Heart right ventricle (tissue), 16 donors: ENCODE measurements around the gene SPIN2A. TPM values are rescaled to one million over a fixed set of nuclear protein-coding genes. Genes with fewer than 3 reads are reported as not detected.
"Not testable (repeated sequence)": the region's sequence is repeated elsewhere in the genome, so short reads cannot be mapped to it uniquely, and the experiment has no call there.

Experiments
- ATAC-seq, 8 donors: fragments of 200-7000 bp; cut with Tn5 transposase; one replicate each; pipeline ENCODE4 v1.9.1; 2020; ENCODE audit warnings: mild to moderate bottlenecking in 8 of 8, moderate library complexity in 8 of 8, moderate number of reproducible peaks in 1 of 8
- DNase-seq, 2 donors: peaks; one replicate each; pipeline ENCODE4 v3.0.0-alpha.2; 2020
- H3K27ac ChIP-seq, 10 donors: fragments of 200-600 bp; sonication (generic) in 2 of 10; one replicate each; pipeline versions ENCODE4 v1.5.0 to v1.8.0; 2020 to 2022; ENCODE audit warnings: mild to moderate bottlenecking in 3 of 10
- H3K27me3 ChIP-seq, 7 donors: fragments of 200-600 bp; one replicate each; pipeline ENCODE4 v1.8.0; 2021 to 2022; ENCODE audit warnings: mild to moderate bottlenecking in 2 of 7
- H3K36me3 ChIP-seq, 9 donors: fragments of 200-600 bp; sonication (generic) in 1 of 9; one replicate each; pipeline versions ENCODE4 v1.5.0 to v1.8.0; 2020 to 2022; ENCODE audit warnings: mild to moderate bottlenecking in 2 of 9
- H3K4me1 ChIP-seq, 9 donors: fragments of 200-600 bp; sonication (generic) in 1 of 9; one replicate each; pipeline versions ENCODE4 v1.5.0 to v1.8.0; 2020 to 2022; ENCODE audit warnings: mild to moderate bottlenecking in 4 of 9
- H3K4me3 ChIP-seq, 10 donors: fragments of 200-600 bp; sonication (generic) in 2 of 10; one replicate each; pipeline versions ENCODE4 v1.5.0 to v1.8.0; 2020 to 2022; ENCODE audit warnings: mild to moderate bottlenecking in 7 of 10, moderate library complexity in 2 of 10
- H3K9me3 ChIP-seq, 11 donors: fragments of 200-600 bp in 10 of 11; sonication (generic) in 2 of 11; one replicate each; pipeline versions ENCODE4 v1.5.0 to v1.8.0; 2013 to 2022; ENCODE audit warnings: mild to moderate bottlenecking in 2 of 11, control low read depth in 1 of 11, moderate library complexity in 1 of 11
- CTCF ChIP-seq, 9 donors: fragments of 200-600 bp; sonication (generic) in 2 of 9; IDR thresholded peaks; one replicate each; pipeline versions ENCODE4 v1.5.0 to v1.8.0; 2021 to 2022; ENCODE audit warnings: antibody characterized with exemption in 9 of 9, mild to moderate bottlenecking in 5 of 9, moderate library complexity in 1 of 9
- WGBS, 2 donors: extraction: QIAGEN DNeasy Blood & Tissue Kit; methylation state at CpG; one replicate each; pipeline ENCODE4 v1.1.7; 2013; ENCODE audit warnings: inconsistent platforms in 1 of 2; 5-methylcytosine and 5-hydroxymethylcytosine counted together
- intact Hi-C, 10 donors: fragments of 100-400 bp; cut with DNase I; formaldehyde crosslinking; loops; one replicate each; pipeline versions ENCODE4 v1.11.1 to v1.14.2; 2022
- polyA plus RNA-seq, 2 donors: library from polyadenylated mRNA; stranded (reverse); fragments of 200-250 nt; gene quantifications; one replicate each; pipeline ENCODE4 v1.2.3, GENCODE V29; 2013
- total RNA-seq, 10 donors: library from RNA; stranded (reverse); fragmentation: NEBNext Ultra II Directional in 3 of 10; extraction: Animal tissue kit (Norgen Biotek cat#: 25700) in 3 of 10; gene quantifications; one replicate each; pipeline versions ENCODE4 v1.2.1 to v1.2.4, GENCODE V29; 2021 to 2023
- donor health status: Arrhythmogenic right ventricular cardiomyopathy.
- donor health status: ischemic (EF 13 %, LVEDD 7.1; RV severe dilation, severe dysfunction).
- donor health status: healthy with polysubstance abuse.
- donor health status: DM: no; HTN: yes; CAD: no.
- donor health status: DM: no; HTN: no; CAD: no.
- donor health status: ischemic (EF 25% LVEDD 6.9; RV normal size, moderate dysfunction).
- donor health status: ischemic (EF 25% LVEDD 5.7; RV mildly dilated, moderate dysfunction).
- donor health status: healthy.
- donor health status: DM: yes; HTN: yes; CAD: no.
- donor health status: Ischemic cardiomyopathy.
- donor health status: ischemic (EF 35%, LVEDD 5.7; RV mildly dilated, moderate dysfunction).
- donor health status: nonischemic (EF 11% LVEDD 7.7; RV severe dilation, severe dysfunction).
- donor health status: DM: yes; HTN: yes; CAD: no.
- donor health status: PGD.
- donor health status: ischemic (EF 29% LVEDD 5.4; RV normal size, mild dysfunction).
- donor health status: nonischemic (EF 23%, LVEDD 6.1; RV moderate dilation, normal function).

The SPIN2A gene
- total and polyA plus RNA-seq, 12 donors = 0.13 to 0.66 (median 0.30) TPM; not detected in 1

DNA sequence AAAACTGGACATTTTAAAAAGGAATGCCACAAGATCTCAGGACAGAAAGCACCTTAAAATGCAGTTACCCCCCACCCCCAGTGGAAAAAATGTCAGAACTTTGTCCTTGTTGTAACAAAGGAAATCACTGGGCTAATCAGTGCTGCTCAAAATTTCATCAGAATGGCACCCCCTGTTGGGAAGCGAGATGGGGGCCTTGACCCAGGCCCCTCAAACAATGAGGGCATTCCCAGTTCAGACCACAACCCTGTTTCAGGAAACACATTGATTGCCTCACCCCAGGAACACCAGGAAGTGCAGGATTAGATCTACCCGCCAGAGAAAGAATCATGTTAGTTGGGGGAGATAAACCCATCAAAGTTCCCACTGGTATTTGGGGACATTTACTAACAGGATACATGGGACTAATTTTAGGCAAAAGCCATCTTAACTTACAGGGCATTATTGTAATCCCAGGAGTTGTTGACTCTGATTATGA is 32.2 kb downstream of the SPIN2A start:
- no peak for TF ChIP-seq CTCF (IDR thresholded peaks at IDR 0.05)
- Histone ChIP-seq H3K36me3 (peaks cover 0 to 22% (median 0%) of the 10 kb centered on the region in 9 donors), H3K4me3 (no peak overlapping the region), H3K4me1 (no peaks in the 10 kb centered on the region), H3K27ac (no peak overlapping the region), H3K27me3 (no peaks in the 10 kb centered on the region), H3K9me3 (peaks cover 0 to 17% (median 0%) of the 10 kb centered on the region in 11 donors)
- intact Hi-C loops = no loop called here
- WGBS, 2 donors = 75 to 77% methylated on average over 2 of the region's 2 CpGs
- no peak for DNase-seq
- no peak for ATAC-seq

GRCh38 chrX:57104406-57104805 is 32.8 kb downstream of the SPIN2A start:
- Histone ChIP-seq H3K36me3 (peaks cover 0 to 22% (median 0%) of the 10 kb centered on the region in 9 donors), H3K27me3 (no peaks in the 10 kb centered on the region), H3K9me3 (peaks cover 0 to 20% (median 0%) of the 10 kb centered on the region in 11 donors), H3K4me3 (no peak overlapping the region), H3K4me1 (no peaks in the 10 kb centered on the region), H3K27ac (no peak overlapping the region)
- intact Hi-C loops = no loop called here
- DNase-seq = no peak
- TF ChIP-seq CTCF (IDR thresholded peaks at IDR 0.05) = no peak
- WGBS, 2 donors = 65 to 69% methylated on average over 4 of the region's 4 CpGs
- no peak for ATAC-seq

GRCh38 chrX:57103489-57103888 is 33.7 kb downstream of the SPIN2A start:
- 94 to 96% methylated on average over 3 of the region's 3 CpGs for WGBS, 2 donors
- Histone ChIP-seq H3K27ac (no peak overlapping the region), H3K9me3 (peaks cover 0 to 27% (median 0%) of the 10 kb centered on the region in 11 donors), H3K36me3 (peaks cover 0 to 19% (median 0%) of the 10 kb centered on the region in 9 donors), H3K4me3 (no peak overlapping the region), H3K27me3 (no peaks in the 10 kb centered on the region), H3K4me1 (no peaks in the 10 kb centered on the region)
- DNase-seq (no peak), ATAC-seq (no peak)
- intact Hi-C loops = no loop called here
- TF ChIP-seq CTCF (IDR thresholded peaks at IDR 0.05) = no peak

- H3K4me1 ChIP-seq, H3K4me3 ChIP-seq, ATAC-seq, DNase-seq, H3K27ac ChIP-seq, H3K27me3 ChIP-seq, intact Hi-C loops: not testable (repeated sequence)
- Histone ChIP-seq H3K36me3 (peaks cover 0 to 13% (median 0%) of the 10 kb centered on the region in 9 donors), H3K9me3 (peaks cover 0 to 31% (median 0%) of the 10 kb centered on the region in 11 donors)
- 67 to 75% methylated on average over 6 of the region's 6 CpGs for WGBS, 2 donors
Measured at GRCh38 chrX:57102918-57103317, 34.3 kb downstream of the SPIN2A start.

Other genes with a start within 250 kb of the SPIN2A start
- gene SPIN3, start 141.9 kb downstream of the SPIN2A start, total RNA-seq = 1 to 10 TPM; 2.3 to 4.9 (median 3.5) TPM
- 1 to 10 TPM; 2.1 to 3.5 TPM for gene SPIN3, start 141.9 kb downstream of the SPIN2A start, polyA plus RNA-seq
- 1 to 10 TPM; 6.5 to 8.7 (median 7.0) TPM for gene SPIN2B, start 15.8 kb downstream of the SPIN2A start, total RNA-seq
- gene SPIN2B, start 15.8 kb downstream of the SPIN2A start, polyA plus RNA-seq = 1 to 10 TPM; 6.0 to 9.7 TPM
- gene FAAH2, start 149.3 kb upstream of the SPIN2A start, total RNA-seq = under 1 TPM in 8 of 10 donors, not detected in 2; 0.13 to 0.57 (median 0.32) TPM
- gene FAAH2, start 149.3 kb upstream of the SPIN2A start, polyA plus RNA-seq = under 1 TPM; 0.10 to 0.95 TPM